GM13977 (cell line): ENCODE data around the gene FREM2.

Experiments
- DNase-seq: peaks from one replicate; pipeline ENCODE4 v3.0.0; 2012; ENCODE audit warnings: low spot score
- in situ Hi-C: fragments of 300-500 bp; cut with MboI; formaldehyde crosslinking; loops from one replicate; pipeline ENCODE4 v1.12.0; 2022; ENCODE audit warnings: low sequenced_read_pairs, low pct_unique_long_range_greater_than_20kb, mixed read lengths, inconsistent platforms; ENCODE audit not compliant: unreplicated experiment
- TF ChIP-seq, protein P1 (sequence below): IDR thresholded peaks from 2 replicates; pipeline ENCODE4 v1.5.1; 2012; ENCODE audit warnings: mild to moderate bottlenecking, control low read depth; ENCODE audit not compliant: insufficient read depth; ENCODE audit errors: extremely low read depth, missing control alignments

Gene FREM2

DNA sequence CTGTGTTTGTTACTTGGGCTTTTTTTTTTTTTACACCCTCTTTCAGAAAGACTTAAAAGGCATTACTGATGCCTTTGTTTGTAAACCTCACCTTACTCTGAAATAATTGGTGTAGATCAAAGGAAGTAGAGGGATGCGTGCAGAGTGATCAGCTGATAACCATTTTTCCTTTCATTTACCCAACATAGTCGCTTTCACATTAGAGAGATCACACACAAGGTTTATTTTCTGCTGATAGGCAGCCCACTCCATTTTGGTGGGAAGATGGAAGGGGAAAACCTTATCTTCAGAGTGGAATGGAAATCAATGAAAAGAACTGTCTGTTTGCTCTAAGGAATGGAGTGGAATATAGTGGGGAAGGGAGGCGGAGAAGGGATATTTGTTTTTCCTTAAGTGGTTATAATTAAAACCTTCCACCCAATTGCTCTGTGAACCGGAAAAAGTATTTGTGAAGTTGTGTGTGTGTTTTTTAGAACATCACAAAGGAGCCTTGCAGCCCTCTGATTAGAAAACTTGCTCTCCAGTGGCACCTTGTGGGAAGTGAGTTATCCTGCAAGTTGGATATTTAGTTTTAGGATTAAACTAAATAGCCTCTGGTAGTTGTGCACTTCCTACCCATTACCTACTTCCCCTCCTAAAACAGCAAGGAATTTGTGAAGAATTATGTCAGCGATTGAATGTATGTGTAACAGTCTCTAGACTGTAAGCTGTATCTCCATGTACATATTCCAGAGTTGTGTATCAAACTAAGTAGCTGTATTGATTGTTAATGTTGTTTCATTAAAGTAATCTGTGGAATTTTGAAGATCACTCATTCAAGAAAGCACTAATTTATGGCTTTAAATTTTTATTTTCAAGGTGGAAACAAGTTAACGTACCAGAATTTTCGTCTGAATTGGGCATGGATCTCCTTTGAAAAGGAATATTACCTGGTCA is 76.8 kb downstream of the FREM2 start:
- in situ Hi-C loops = no loop called here
- peak; percentile 13 for DNase-seq
- TF ChIP-seq, protein P1, sequence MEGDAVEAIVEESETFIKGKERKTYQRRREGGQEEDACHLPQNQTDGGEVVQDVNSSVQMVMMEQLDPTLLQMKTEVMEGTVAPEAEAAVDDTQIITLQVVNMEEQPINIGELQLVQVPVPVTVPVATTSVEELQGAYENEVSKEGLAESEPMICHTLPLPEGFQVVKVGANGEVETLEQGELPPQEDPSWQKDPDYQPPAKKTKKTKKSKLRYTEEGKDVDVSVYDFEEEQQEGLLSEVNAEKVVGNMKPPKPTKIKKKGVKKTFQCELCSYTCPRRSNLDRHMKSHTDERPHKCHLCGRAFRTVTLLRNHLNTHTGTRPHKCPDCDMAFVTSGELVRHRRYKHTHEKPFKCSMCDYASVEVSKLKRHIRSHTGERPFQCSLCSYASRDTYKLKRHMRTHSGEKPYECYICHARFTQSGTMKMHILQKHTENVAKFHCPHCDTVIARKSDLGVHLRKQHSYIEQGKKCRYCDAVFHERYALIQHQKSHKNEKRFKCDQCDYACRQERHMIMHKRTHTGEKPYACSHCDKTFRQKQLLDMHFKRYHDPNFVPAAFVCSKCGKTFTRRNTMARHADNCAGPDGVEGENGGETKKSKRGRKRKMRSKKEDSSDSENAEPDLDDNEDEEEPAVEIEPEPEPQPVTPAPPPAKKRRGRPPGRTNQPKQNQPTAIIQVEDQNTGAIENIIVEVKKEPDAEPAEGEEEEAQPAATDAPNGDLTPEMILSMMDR = peak; percentile 36

GRCh38 chr13:38766799-38767198 is 79.9 kb downstream of the FREM2 start:
- DNase-seq = no peak
- in situ Hi-C loops = no loop called here
- TF ChIP-seq, protein P1 = no peak

DNA sequence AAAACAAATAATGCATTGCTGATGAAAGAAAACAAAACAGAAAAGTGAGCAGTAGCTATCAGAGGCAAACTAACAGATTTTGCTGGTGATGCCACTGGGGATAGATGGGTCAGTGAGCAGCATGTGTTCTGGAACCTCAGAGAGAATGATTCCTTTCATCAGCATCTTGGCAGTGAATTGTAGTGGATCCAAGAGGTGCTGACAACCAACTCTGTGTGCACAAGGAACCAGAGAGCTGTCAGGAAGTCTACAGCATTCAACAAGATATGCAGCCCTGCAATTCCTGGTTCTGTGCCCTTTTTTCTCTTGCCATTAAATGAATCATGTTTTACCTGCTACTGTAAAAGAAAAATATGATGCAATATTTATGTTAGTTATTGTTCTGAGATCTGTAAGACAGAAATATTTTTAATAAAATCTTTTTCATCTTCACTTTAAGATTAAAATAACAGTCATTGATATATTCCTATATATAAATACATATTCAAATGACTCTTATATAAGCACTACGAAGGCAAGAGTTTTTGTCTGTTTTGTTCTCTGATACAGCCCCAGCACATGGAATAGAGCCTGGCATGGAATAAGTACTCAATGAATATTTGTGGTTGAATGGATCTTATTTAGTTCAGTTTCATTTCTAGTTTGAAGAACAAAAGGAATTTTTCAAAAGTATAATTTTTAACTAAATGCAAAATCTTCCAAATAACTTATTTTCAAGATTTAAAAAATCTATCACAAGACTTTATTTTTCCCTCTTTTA is 80.8 kb downstream of the FREM2 start:
- TF ChIP-seq, protein P1 = no peak
- DNase-seq = no peak
- in situ Hi-C loops = no loop called here

DNA sequence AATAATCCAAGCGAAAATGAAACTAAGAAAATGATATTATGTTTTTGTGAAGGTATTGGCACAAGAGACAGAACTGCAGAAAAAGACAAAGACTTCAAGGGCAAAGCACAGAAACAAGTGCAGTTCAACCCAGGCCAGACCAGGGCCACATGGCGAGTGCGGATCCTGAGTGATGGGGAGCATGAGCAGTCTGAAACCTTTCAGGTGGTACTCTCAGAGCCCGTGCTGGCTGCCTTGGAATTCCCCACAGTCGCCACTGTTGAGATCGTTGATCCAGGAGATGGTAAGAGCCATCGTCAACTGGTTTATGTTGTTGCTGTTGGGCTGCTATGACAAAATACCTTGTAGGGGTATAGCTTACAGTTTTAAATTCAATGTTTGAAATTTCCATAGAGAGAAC is 82.6 kb downstream of the FREM2 start:
- DNase-seq = no peak
- TF ChIP-seq, protein P1 = no peak
- in situ Hi-C loops = no loop called here

GRCh38 chr13:38775085-38775484 is 88.2 kb downstream of the FREM2 start:
- no peak for DNase-seq
- in situ Hi-C loops = no loop called here
- TF ChIP-seq, protein P1 = no peak

- no peak for DNase-seq
- in situ Hi-C loops = no loop called here
- TF ChIP-seq, protein P1 = no peak
These were observed 90.7 kb downstream of the FREM2 start for GRCh38 chr13:38777347-38778119.
